WI38 (cell line): ENCODE results near the gene CNOT8.
A peak's percentile ranks its signal among the peaks of the same experiment; 100 is the strongest.

Experiments used
- H3K4me3 ChIP-seq: 2 replicates; pipeline ENCODE4 v1.5.1; 2011; ENCODE audit warnings: low read depth, mild to moderate bottlenecking, control low read depth, low read length
- CTCF ChIP-seq: IDR thresholded peaks from 2 replicates; pipeline ENCODE4 v1.5.1; 2012; ENCODE audit warnings: low read depth, mild to moderate bottlenecking, control low read depth, low read length

Gene CNOT8

GRCh38 chr5:154849264-154849785 is 9.1 kb upstream of the CNOT8 start:
- H3K4me3 ChIP-seq = peak overlapping the region; percentile 68
- no peak for TF ChIP-seq CTCF

DNA sequence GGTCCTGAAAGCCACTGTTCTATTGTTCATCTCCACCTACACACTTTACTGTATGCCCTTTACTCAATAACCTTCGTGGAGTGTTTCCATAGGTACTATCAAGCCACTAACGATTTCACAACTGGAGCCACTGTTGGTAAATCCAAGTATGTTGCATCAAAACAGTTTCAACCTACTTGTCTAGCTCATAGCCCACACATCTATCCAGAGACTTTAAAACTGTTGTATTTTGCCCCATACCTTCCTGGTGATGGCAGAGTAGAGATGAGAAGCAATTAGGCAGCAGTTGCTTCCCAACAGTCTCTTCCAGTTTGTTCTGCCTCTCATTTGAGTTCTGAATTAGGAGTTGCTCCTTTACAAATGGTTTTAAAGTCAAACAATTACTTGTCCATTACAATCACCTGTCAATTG is 8.6 kb upstream of the CNOT8 start:
- H3K4me3 ChIP-seq = peak overlapping the region; percentile 68
- no peak for TF ChIP-seq CTCF

DNA sequence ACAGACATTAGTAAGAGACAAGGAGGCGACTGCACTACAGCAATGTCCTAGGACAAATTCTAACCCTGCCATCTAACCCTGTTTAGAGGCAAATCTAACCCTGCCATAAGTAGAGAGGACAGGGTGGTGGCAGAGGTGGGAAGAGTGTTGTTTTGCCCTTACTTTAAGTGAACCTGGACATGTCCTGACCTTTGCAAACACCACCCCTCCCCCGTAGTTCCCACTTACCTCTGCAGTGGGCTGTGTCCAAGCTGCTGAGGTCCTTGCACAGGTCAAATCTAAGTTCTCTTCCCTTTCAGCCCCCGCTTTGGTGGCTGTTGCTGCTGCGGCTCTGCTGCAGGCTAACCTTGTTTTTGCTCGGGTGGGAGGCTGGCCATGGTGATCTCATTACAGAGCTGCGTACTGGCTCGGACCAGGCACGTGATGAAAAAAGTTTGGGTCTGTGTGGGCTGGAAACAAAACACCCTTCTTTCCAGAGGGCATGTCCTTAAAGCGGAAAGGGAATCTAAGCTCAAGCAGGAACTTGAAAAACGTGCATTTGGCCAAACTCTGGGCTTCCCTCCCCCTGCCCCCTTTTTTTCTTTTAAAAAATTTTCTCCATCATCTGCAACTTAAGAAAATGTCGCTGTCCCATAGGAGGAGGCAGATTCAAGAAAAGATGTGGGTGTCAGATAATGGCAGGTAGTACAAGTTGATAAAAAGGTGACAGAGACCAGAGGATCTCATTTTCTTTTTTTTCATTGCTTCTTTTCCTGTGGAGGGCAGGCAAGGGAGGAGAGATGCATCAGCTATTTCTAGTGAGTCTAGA is 8.0 kb upstream of the CNOT8 start, which contains the start of gene FAXDC2:
FAXDC2 (minus strand) TSS at position 349 of the 808 bp plus-strand sequence. CDS start 12,425 bp downstream, outside the sequence.
- no peak for TF ChIP-seq CTCF
- peak within 1 kb of the TSS; percentile 68 for H3K4me3 ChIP-seq

DNA sequence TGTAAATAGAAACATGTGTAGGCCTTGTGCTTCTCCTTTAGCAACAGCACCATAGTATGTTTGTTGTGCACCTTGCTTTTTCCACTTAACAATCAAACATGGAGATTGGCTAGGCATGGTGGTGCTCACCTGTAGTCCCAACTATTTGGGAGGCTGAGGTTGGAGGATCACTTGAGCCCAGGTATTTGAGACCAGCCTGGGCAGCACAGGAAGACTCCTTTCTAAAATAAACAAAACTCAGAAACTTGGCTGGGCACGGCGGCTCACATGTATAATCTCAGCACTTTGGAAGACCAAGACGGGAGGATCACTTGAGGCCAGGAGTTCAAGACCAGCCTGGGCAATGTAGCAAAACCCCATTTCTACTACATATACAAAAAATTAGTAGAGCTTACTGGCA is 7.1 kb upstream of the CNOT8 start:
- H3K4me3 ChIP-seq = no peak overlapping the region
- no peak for TF ChIP-seq CTCF

DNA sequence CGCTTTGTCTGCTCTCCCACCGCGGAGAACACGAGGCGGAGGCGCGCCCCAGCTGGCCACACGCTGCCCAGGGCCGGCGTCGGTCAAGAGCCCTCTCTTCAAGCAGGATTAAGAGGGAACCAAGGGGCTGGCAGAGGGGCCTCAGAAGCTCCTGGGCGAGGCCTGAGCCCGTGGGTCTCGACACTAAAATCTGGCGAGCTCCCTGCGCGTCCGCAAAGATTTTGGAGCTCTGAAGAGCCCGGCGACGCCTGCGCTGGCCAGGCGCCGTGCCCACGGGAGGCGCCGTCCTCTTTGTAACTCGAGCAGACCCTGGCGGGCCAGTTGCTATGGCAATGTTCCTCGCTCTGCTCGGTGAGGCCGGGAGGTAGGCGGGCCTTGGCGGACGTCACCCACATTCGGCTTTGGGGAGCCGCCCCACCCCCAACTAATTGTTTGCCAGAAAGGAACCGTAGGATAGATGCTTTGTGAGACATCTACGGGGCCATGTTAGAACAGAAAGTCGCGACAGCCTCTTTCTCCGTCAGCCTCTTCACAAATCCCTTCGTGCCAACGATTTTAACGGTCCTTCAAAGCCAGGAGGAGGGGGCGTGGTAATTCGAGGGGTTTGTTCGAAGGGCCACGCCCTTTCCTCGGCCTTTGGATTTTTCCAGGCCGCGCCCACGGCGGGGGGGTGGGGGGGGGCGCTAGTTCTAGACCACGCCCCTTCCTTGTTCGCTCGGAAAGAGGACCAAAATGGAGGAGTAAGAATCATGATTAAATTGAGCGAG is 714 bp upstream of the CNOT8 start:
- peak overlapping the region; percentile 62 for H3K4me3 ChIP-seq
- TF ChIP-seq CTCF = no peak

DNA sequence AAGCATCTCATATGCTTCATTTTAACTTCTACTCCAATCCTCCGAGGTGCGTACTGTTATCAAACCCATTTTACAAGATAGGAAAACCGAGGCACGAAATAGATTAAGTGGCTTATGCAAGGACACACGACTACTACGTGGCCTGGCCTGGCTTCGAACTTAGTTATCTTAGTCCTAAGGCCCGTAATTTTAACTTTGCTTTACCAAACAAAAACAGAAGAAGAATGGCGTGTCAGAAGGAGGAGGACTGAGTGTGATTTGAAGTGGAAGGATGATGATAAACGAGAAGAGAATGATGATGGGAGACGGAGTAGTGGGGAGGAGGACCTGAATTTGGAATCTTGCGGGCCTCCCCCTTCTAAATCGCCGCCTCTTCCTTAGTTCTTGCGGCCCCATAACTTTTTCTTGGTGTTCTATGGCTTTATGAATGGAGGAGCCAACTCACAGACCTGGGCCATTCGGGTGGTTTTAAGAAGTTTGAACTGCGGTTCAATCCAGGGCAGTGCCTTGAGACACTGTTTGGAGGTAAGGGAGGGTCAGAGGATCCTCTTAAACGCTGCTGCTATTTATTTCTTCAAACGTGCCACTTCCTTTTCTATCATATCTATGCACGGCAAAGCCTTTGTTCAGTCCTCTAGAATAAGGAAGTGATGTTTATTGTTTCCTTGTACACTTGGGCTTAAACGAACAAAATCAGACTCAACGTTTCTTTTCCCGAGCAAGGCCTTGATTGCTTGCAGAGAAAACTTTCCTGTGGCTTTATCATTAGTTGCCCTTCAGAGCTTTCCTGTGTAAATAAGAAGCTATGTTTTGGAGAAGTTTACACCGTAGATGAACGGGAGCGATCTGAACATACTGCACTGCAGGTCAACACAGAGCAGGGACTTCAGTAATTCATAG is 795 bp downstream of the CNOT8 start:
- H3K4me3 ChIP-seq = peak overlapping the region; percentile 62
- TF ChIP-seq CTCF = no peak
